ENCODE data around the gene CABLES2. TPM values are rescaled to one million over a fixed set of nuclear protein-coding genes. Genes with fewer than 3 reads are reported as not detected.

CABLES2 gene
- total and polyA plus RNA-seq, 10 of the 15 experiments (the other 5 are each of a cell fraction or from before 2014, with no cell fraction given) = 2.2 to 14.9 (median 5.3) TPM

- peaks cover 1 to 8% of the 10 kb centered on the region in 2 experiments for H3K27me3 ChIP-seq (replicated peaks in 1 of 2; ENCODE audit: control insufficient read depth in 2 of 2, insufficient read depth in 2 of 2, low read length in 1 of 2)
- in situ Hi-C loops (cut with MboI) = no loop called here
- no peak overlapping the region for H3K9ac ChIP-seq (ENCODE audit: control insufficient read depth, insufficient read depth, low read length)
- no peak for ATAC-seq
- H3K4me1 ChIP-seq (ENCODE audit: control insufficient read depth, insufficient read depth, low read length) = peaks cover 5% of the 10 kb centered on the region
- RAD21 ChIA-PET (ENCODE audit: unreplicated experiment) = no interaction called here
- no peaks in the 10 kb centered on the region for H3K9me3 ChIP-seq (replicated peaks; ENCODE audit: control insufficient read depth, insufficient read depth, low read length)
- no TSS peak for BruUV-seq (replicated peaks)
- whole genome bisulfite sequencing (ENCODE audit: insufficient coverage, insufficient replicate concordance, low lambda C conversion rate, missing lambda C conversion rate) = 39% methylated on average over 19 of the region's 20 CpGs
- SMC1A ChIA-PET (ENCODE audit: uncharacterized antibody, unreplicated experiment) = no interaction called here
- no peaks in the 10 kb centered on the region for H3K36me3 ChIP-seq (ENCODE audit: control insufficient read depth in 2 of 2, insufficient read depth in 2 of 2, low read length in 1 of 2)
- H3K4me3 ChIP-seq = no peak overlapping the region
- H4K20me1 ChIP-seq (ENCODE audit: control insufficient read depth, insufficient read depth) = no peaks in the 10 kb centered on the region
- POLR2A ChIA-PET = no interaction called here
- no peak for DNase-seq (ENCODE audit: low read depth, low spot score)
- no peak overlapping the region for H3K4me2 ChIP-seq (ENCODE audit: control insufficient read depth, insufficient read depth)
- no peaks in the 10 kb centered on the region for H3K79me2 ChIP-seq (ENCODE audit: control insufficient read depth, insufficient read depth, low read length)
- TF ChIP-seq, protein P1, sequence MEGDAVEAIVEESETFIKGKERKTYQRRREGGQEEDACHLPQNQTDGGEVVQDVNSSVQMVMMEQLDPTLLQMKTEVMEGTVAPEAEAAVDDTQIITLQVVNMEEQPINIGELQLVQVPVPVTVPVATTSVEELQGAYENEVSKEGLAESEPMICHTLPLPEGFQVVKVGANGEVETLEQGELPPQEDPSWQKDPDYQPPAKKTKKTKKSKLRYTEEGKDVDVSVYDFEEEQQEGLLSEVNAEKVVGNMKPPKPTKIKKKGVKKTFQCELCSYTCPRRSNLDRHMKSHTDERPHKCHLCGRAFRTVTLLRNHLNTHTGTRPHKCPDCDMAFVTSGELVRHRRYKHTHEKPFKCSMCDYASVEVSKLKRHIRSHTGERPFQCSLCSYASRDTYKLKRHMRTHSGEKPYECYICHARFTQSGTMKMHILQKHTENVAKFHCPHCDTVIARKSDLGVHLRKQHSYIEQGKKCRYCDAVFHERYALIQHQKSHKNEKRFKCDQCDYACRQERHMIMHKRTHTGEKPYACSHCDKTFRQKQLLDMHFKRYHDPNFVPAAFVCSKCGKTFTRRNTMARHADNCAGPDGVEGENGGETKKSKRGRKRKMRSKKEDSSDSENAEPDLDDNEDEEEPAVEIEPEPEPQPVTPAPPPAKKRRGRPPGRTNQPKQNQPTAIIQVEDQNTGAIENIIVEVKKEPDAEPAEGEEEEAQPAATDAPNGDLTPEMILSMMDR (IDR thresholded peaks at IDR 0.05 in 2 of 3, conservative IDR thresholded peaks at IDR 0.05 in 1 of 3; ENCODE audit: control insufficient read depth in 2 of 3, extremely low read depth in 1 of 3, insufficient read depth in 1 of 3, low read depth in 3 of 3, low read length in 3 of 3) = peak in 2 of 3 experiments; percentile 0 to 5; a peak in 1 of 6 replicates
- no peak for TF ChIP-seq KAT2A (conservative IDR thresholded peaks at IDR 0.05; ENCODE audit: control insufficient read depth, low read depth, low read length)
- H2AFZ ChIP-seq (ENCODE audit: control insufficient read depth, low read depth, low read length) = no peak overlapping the region
- CTCF ChIA-PET = interaction anchor here (1.6 kb wide), 1 partner anchor 63 kb away, joined by 3 read pairs; no protein-coding TSS in a partner anchor
- no peak for FAIRE-seq
- intact Hi-C loops (cut with micrococcal nuclease; ENCODE audit: unreplicated experiment) = no loop called here
- no peak overlapping the region for H3K27ac ChIP-seq (ENCODE audit: control insufficient read depth, insufficient read depth)
Observed at GRCh38 chr20:62362991-62363919, 43.8 kb downstream of the CABLES2 start.

GRCh38 chr20:62362590-62362940 is 44.5 kb downstream of the CABLES2 start:
- H3K4me2 ChIP-seq (ENCODE audit: control insufficient read depth, insufficient read depth) = no peak overlapping the region
- no peak for TF ChIP-seq GATAD2B (conservative IDR thresholded peaks at IDR 0.05; ENCODE audit: low read depth)
- no peak for TF ChIP-seq IKZF1 (conservative IDR thresholded peaks at IDR 0.05)
- TF ChIP-seq ATF2 (IDR thresholded peaks at IDR 0.05; ENCODE audit: low read length) = no peak
- TF ChIP-seq EGR1 (IDR thresholded peaks at IDR 0.05; ENCODE audit: borderline replicate concordance in 1 of 2, low read depth in 2 of 2, low read length in 2 of 2) = no peak
- H4K20me1 ChIP-seq (ENCODE audit: control insufficient read depth, insufficient read depth) = no peaks in the 10 kb centered on the region
- H3K27me3 ChIP-seq (replicated peaks in 1 of 2; ENCODE audit: control insufficient read depth in 2 of 2, insufficient read depth in 2 of 2, low read length in 1 of 2) = peaks cover 0 to 1% of the 10 kb centered on the region in 2 experiments; a peak in 1 of 4 replicates
- no peaks in the 10 kb centered on the region for H3K9me3 ChIP-seq (replicated peaks; ENCODE audit: control insufficient read depth, insufficient read depth, low read length)
- no TSS peak for BruUV-seq (replicated peaks)
- in situ Hi-C loops (cut with MboI) (no loop called here), intact Hi-C loops (cut with micrococcal nuclease; ENCODE audit: unreplicated experiment) (no loop called here)
- no peaks in the 10 kb centered on the region for H3K36me3 ChIP-seq (ENCODE audit: control insufficient read depth in 2 of 2, insufficient read depth in 2 of 2, low read length in 1 of 2)
- H3K4me3 ChIP-seq = no peak overlapping the region
- peaks cover 1% of the 10 kb centered on the region for H3K4me1 ChIP-seq (ENCODE audit: control insufficient read depth, insufficient read depth, low read length)
- H3K9ac ChIP-seq (ENCODE audit: control insufficient read depth, insufficient read depth, low read length) = no peak overlapping the region
- FAIRE-seq (no peak), ATAC-seq (no peak), DNase-seq (ENCODE audit: low read depth, low spot score) (no peak)
- H3K79me2 ChIP-seq (ENCODE audit: control insufficient read depth, insufficient read depth, low read length) = no peaks in the 10 kb centered on the region
- POLR2A ChIA-PET = no interaction called here
- no peak overlapping the region for H3K27ac ChIP-seq (ENCODE audit: control insufficient read depth, insufficient read depth)
- no peak overlapping the region for H2AFZ ChIP-seq (ENCODE audit: control insufficient read depth, low read depth, low read length)
- WGBS (ENCODE audit: insufficient coverage, insufficient replicate concordance, low lambda C conversion rate, missing lambda C conversion rate) = 65% methylated on average over 13 of the region's 13 CpGs
- CTCF ChIA-PET = no interaction called here
- SMC1A ChIA-PET (ENCODE audit: uncharacterized antibody, unreplicated experiment) = no interaction called here
- RAD21 ChIA-PET (ENCODE audit: unreplicated experiment) = no interaction called here
